Heart right ventricle (tissue), 16 donors: ENCODE data around the gene CILP. TPM values are rescaled to one million over a fixed set of nuclear protein-coding genes. Genes with fewer than 3 reads are reported as not detected.
A peak's percentile ranks its signal among the peaks of the same experiment; 100 is the strongest.

Experiments used
- ATAC-seq, 8 donors: fragments of 200-7000 bp; cut with Tn5 transposase; one replicate each; pipeline ENCODE4 v1.9.1; 2020; ENCODE audit warnings: mild to moderate bottlenecking in 8 of 8, moderate library complexity in 8 of 8, moderate number of reproducible peaks in 1 of 8
- DNase-seq, 2 donors: peaks; one replicate each; pipeline ENCODE4 v3.0.0-alpha.2; 2020
- H3K27ac ChIP-seq, 10 donors: fragments of 200-600 bp; sonication (generic) in 2 of 10; one replicate each; pipeline versions ENCODE4 v1.5.0 to v1.8.0; 2020 to 2022; ENCODE audit warnings: mild to moderate bottlenecking in 3 of 10
- H3K27me3 ChIP-seq, 7 donors: fragments of 200-600 bp; one replicate each; pipeline ENCODE4 v1.8.0; 2021 to 2022; ENCODE audit warnings: mild to moderate bottlenecking in 2 of 7
- H3K36me3 ChIP-seq, 9 donors: fragments of 200-600 bp; sonication (generic) in 1 of 9; one replicate each; pipeline versions ENCODE4 v1.5.0 to v1.8.0; 2020 to 2022; ENCODE audit warnings: mild to moderate bottlenecking in 2 of 9
- H3K4me1 ChIP-seq, 9 donors: fragments of 200-600 bp; sonication (generic) in 1 of 9; one replicate each; pipeline versions ENCODE4 v1.5.0 to v1.8.0; 2020 to 2022; ENCODE audit warnings: mild to moderate bottlenecking in 4 of 9
- H3K4me3 ChIP-seq, 10 donors: fragments of 200-600 bp; sonication (generic) in 2 of 10; one replicate each; pipeline versions ENCODE4 v1.5.0 to v1.8.0; 2020 to 2022; ENCODE audit warnings: mild to moderate bottlenecking in 7 of 10, moderate library complexity in 2 of 10
- H3K9me3 ChIP-seq, 11 donors: fragments of 200-600 bp in 10 of 11; sonication (generic) in 2 of 11; one replicate each; pipeline versions ENCODE4 v1.5.0 to v1.8.0; 2013 to 2022; ENCODE audit warnings: mild to moderate bottlenecking in 2 of 11, control low read depth in 1 of 11, moderate library complexity in 1 of 11
- WGBS, 2 donors: extraction: QIAGEN DNeasy Blood & Tissue Kit; methylation state at CpG; one replicate each; pipeline ENCODE4 v1.1.7; 2013; ENCODE audit warnings: inconsistent platforms in 1 of 2; 5-methylcytosine and 5-hydroxymethylcytosine counted together
- intact Hi-C, 10 donors: fragments of 100-400 bp; cut with DNase I; formaldehyde crosslinking; loops; one replicate each; pipeline versions ENCODE4 v1.11.1 to v1.14.2; 2022
- long read RNA-seq, 3 donors: library from polyadenylated mRNA; unstranded; transcript quantifications; one replicate each; pipeline ENCODE4 v2.0.0, GENCODE V29; 2020 to 2021
- polyA plus RNA-seq, 2 donors: library from polyadenylated mRNA; stranded (reverse); fragments of 200-250 nt; gene quantifications; one replicate each; pipeline ENCODE4 v1.2.3, GENCODE V29; 2013
- total RNA-seq, 10 donors: library from RNA; stranded (reverse); fragmentation: NEBNext Ultra II Directional in 3 of 10; extraction: Animal tissue kit (Norgen Biotek cat#: 25700) in 3 of 10; gene quantifications; one replicate each; pipeline versions ENCODE4 v1.2.1 to v1.2.4, GENCODE V29; 2021 to 2023
- TF ChIP-seq, protein P1 (sequence below), 9 donors: fragments of 200-600 bp; sonication (generic) in 2 of 9; IDR thresholded peaks; one replicate each; pipeline versions ENCODE4 v1.5.0 to v1.8.0; 2021 to 2022; ENCODE audit warnings: antibody characterized with exemption in 9 of 9, mild to moderate bottlenecking in 5 of 9, moderate library complexity in 1 of 9
- donor health status: Arrhythmogenic right ventricular cardiomyopathy.
- donor health status: ischemic (EF 13 %, LVEDD 7.1; RV severe dilation, severe dysfunction).
- donor health status: healthy with polysubstance abuse.
- donor health status: DM: no; HTN: yes; CAD: no.
- donor health status: DM: no; HTN: no; CAD: no.
- donor health status: ischemic (EF 25% LVEDD 6.9; RV normal size, moderate dysfunction).
- donor health status: ischemic (EF 25% LVEDD 5.7; RV mildly dilated, moderate dysfunction).
- donor health status: healthy.
- donor health status: DM: yes; HTN: yes; CAD: no.
- donor health status: Ischemic cardiomyopathy.
- donor health status: ischemic (EF 35%, LVEDD 5.7; RV mildly dilated, moderate dysfunction).
- donor health status: nonischemic (EF 11% LVEDD 7.7; RV severe dilation, severe dysfunction).
- donor health status: DM: yes; HTN: yes; CAD: no.
- donor health status: PGD.
- donor health status: ischemic (EF 29% LVEDD 5.4; RV normal size, mild dysfunction).
- donor health status: nonischemic (EF 23%, LVEDD 6.1; RV moderate dilation, normal function).

The CILP gene, protein sequence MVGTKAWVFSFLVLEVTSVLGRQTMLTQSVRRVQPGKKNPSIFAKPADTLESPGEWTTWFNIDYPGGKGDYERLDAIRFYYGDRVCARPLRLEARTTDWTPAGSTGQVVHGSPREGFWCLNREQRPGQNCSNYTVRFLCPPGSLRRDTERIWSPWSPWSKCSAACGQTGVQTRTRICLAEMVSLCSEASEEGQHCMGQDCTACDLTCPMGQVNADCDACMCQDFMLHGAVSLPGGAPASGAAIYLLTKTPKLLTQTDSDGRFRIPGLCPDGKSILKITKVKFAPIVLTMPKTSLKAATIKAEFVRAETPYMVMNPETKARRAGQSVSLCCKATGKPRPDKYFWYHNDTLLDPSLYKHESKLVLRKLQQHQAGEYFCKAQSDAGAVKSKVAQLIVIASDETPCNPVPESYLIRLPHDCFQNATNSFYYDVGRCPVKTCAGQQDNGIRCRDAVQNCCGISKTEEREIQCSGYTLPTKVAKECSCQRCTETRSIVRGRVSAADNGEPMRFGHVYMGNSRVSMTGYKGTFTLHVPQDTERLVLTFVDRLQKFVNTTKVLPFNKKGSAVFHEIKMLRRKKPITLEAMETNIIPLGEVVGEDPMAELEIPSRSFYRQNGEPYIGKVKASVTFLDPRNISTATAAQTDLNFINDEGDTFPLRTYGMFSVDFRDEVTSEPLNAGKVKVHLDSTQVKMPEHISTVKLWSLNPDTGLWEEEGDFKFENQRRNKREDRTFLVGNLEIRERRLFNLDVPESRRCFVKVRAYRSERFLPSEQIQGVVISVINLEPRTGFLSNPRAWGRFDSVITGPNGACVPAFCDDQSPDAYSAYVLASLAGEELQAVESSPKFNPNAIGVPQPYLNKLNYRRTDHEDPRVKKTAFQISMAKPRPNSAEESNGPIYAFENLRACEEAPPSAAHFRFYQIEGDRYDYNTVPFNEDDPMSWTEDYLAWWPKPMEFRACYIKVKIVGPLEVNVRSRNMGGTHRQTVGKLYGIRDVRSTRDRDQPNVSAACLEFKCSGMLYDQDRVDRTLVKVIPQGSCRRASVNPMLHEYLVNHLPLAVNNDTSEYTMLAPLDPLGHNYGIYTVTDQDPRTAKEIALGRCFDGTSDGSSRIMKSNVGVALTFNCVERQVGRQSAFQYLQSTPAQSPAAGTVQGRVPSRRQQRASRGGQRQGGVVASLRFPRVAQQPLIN
- total RNA-seq (10 to 100 TPM in 4 of 10 donors, 1 to 10 TPM in 6; 3.2 to 45.2 (median 7.3) TPM), polyA plus RNA-seq (1 to 10 TPM; 2.1 to 8.9 TPM)
- long read RNA-seq, donor 1, full-length matches to known transcripts = 9 of 10 reads
- long read RNA-seq, donor 1, partial matches to known transcripts = 0 of 10 reads
- long read RNA-seq, donor 1, other reads (novel, unspliced or antisense) = 1 of 10 reads
- long read RNA-seq, donor 2, full-length matches to known transcripts = 26 of 38 reads
- long read RNA-seq, donor 2, partial matches to known transcripts = 5 of 38 reads
- long read RNA-seq, donor 2, other reads (novel, unspliced or antisense) = 7 of 38 reads
- long read RNA-seq, donor 3, full-length matches to known transcripts = 20 of 36 reads
- long read RNA-seq, donor 3, partial matches to known transcripts = 7 of 36 reads
- long read RNA-seq, donor 3, other reads (novel, unspliced or antisense) = 9 of 36 reads

DNA sequence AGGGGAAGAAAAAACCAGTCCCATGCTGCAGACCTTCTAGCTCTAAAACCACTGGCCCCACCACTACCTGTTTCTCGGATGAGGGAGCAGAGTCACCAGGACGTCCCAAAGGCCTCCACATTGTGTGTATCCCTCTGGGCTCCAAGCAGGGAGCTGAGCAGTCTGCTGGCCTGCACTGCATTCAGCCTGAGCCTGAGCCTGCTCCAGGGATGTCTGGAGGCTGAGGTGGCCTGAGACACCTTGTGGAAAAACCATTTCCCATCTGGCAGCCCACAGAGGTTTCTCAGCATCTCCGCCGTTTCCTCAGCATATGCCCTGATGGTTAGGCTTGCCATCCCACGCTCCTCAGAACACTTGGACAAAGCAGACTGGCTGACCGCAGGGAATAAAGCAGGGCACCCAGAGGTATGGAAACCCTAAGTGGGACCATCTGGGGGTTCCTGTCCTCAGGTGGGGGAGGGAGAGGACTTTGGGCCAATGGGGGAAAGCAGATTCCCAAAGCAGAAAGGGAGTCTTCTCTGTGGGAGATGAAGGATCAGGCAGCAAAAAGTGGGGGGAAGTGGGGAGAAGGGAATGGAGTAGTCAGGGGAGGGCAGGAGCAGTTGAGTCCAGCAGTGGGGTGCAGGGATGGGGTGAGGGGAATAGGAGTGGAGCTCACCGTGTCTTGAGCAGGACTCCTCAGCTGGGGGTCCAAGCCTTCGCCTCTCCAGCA, at the start of gene CILP:
CILP (minus strand) TSS at position 704 of the 712 bp plus-strand sequence. CDS start 1,718 bp downstream, outside the sequence.
- Histone ChIP-seq H3K4me1 (peaks cover 0 to 44% (median 7%) of the 10 kb centered on the region in 9 donors), H3K27ac (peak within 1 kb of the TSS in 7 of 10 donors; percentile 26 to 79 (median 52)), H3K9me3 (no peaks in the 10 kb centered on the region), H3K4me3 (peak within 1 kb of the TSS in 4 of 10 donors; percentile 7 to 17 (median 14)), H3K36me3 (no peaks in the 10 kb centered on the region), H3K27me3 (no peaks in the 10 kb centered on the region)
- DNase-seq (no peak), ATAC-seq (peak in 5 of 8 donors; percentile 5 to 46 (median 29))
- TF ChIP-seq, protein P1, sequence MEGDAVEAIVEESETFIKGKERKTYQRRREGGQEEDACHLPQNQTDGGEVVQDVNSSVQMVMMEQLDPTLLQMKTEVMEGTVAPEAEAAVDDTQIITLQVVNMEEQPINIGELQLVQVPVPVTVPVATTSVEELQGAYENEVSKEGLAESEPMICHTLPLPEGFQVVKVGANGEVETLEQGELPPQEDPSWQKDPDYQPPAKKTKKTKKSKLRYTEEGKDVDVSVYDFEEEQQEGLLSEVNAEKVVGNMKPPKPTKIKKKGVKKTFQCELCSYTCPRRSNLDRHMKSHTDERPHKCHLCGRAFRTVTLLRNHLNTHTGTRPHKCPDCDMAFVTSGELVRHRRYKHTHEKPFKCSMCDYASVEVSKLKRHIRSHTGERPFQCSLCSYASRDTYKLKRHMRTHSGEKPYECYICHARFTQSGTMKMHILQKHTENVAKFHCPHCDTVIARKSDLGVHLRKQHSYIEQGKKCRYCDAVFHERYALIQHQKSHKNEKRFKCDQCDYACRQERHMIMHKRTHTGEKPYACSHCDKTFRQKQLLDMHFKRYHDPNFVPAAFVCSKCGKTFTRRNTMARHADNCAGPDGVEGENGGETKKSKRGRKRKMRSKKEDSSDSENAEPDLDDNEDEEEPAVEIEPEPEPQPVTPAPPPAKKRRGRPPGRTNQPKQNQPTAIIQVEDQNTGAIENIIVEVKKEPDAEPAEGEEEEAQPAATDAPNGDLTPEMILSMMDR (IDR thresholded peaks at IDR 0.05) = no peak
- 54 to 66% methylated on average over 8 of the region's 8 CpGs for WGBS, 2 donors
- intact Hi-C loops = loop anchor here in 1 of 10 donors (5.0 kb wide), 1 partner anchor 46 kb away; no protein-coding TSS in a partner anchor

DNA sequence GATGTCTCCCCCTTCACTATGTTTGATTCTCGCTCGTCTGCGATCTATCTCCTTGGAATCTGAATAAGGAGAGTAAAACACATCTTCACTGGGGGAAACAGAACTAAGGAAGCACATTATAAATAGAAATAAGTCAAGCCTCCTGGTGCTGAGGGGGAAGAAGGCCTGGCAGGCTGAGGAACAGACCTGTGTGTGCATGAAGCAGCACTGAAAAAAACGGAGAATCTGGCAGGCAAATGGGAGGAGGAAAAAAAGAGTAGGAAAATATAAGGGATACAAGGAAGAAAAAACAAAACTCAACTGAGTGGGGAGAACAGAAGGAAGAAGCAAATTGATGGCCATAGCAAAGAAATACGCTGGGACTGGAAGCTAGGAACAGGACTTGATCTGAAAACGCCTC, 49.7 kb upstream of the CILP start:
- TF ChIP-seq, protein P1 (IDR thresholded peaks at IDR 0.05) = no peak
- Histone ChIP-seq H3K4me1 (peaks cover 0 to 25% (median 0%) of the 10 kb centered on the region in 9 donors), H3K27ac (no peak overlapping the region), H3K9me3 (no peaks in the 10 kb centered on the region), H3K27me3 (no peaks in the 10 kb centered on the region), H3K36me3 (peaks cover 0 to 92% (median 25%) of the 10 kb centered on the region in 9 donors), H3K4me3 (no peak overlapping the region)
- DNase-seq = no peak
- intact Hi-C loops = loop anchor here in 1 of 10 donors (10.0 kb wide), 1 partner anchor 226 kb away; no protein-coding TSS in a partner anchor
- no peak for ATAC-seq
- WGBS, 2 donors = 96 to 97% methylated on average over 6 of the region's 6 CpGs

DNA sequence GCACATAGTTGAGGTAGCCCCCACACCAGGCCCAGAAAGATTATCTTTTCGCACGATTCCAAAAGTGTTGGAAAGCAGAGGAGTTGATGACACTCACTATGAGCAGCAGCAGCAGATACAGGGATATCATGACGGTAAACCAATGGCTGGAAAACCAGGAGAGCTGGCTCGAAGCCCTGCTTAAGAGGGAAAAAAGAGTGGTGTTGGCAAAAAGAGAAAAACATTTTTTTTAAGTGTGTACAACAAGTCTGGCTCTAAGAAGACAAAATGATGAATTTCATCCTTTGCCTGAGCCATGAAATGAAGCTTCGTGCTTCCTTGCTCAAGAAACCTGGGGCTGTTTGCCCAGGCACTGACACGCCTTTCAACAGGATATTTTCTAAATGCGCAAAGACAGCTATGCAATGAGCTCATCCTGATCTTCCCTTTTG, 48.1 kb upstream of the CILP start:
- peak in 6 of 8 donors; percentile 36 to 51 (median 41) for ATAC-seq
- TF ChIP-seq, protein P1 (IDR thresholded peaks at IDR 0.05) = no peak
- H3K27me3 ChIP-seq = no peaks in the 10 kb centered on the region
- DNase-seq = no peak
- H3K4me1 ChIP-seq = peaks cover 0 to 18% (median 7%) of the 10 kb centered on the region in 9 donors
- H3K27ac ChIP-seq = peak overlapping the region in 7 of 10 donors; percentile 17 to 83 (median 53)
- peaks cover 0 to 78% (median 25%) of the 10 kb centered on the region in 9 donors for H3K36me3 ChIP-seq
- H3K4me3 ChIP-seq = no peak overlapping the region
- WGBS, 2 donors = 80 to 81% methylated on average over 7 of the region's 7 CpGs
- no peaks in the 10 kb centered on the region for H3K9me3 ChIP-seq
- intact Hi-C loops = loop anchor here in 1 of 10 donors (5.0 kb wide), 1 partner anchor 47 kb away; the partner anchor contains the start of gene CILP
